ENCODE results near the gene BARHL2. TPM values are rescaled to one million over a fixed set of nuclear protein-coding genes. Genes with fewer than 3 reads are reported as not detected.

BARHL2 gene
- polyA plus RNA-seq, 2 of the 4 experiments (the other 2 are of a cell fraction), result not detected

DNA sequence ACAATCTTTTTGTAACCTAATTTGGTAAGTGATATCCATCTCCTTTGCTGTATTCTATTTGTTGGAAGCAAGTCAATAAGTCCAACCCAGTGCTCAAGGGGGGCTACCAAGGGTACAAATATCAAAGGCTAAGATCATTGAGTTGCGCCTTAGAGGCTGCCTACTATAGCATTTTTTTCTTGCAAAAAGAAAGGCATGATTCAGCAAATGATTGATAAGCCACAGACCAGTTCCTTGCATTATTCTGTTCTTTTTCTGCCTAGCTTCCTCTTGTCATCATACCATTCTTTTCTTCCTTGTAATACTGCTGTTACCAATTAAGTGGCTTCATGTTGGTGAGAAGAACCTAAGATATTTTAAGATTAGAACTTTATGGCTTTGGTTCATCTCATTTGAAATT lies 29.8 kb upstream of the BARHL2 start:
- POLR2A ChIA-PET, result no interaction called here
- TF ChIP-seq POLR2A (IDR thresholded peaks at IDR 0.05; ENCODE audit: low read length) (no peak), TP53 (CRISPR knock-in tag; IDR thresholded peaks at IDR 0.05) (no peak), HOXA7 (CRISPR knock-in tag; IDR thresholded peaks at IDR 0.05) (no peak), BHLHE40 (IDR thresholded peaks at IDR 0.05; ENCODE audit: low read depth, low read length) (no peak), ZFP36 (IDR thresholded peaks at IDR 0.05; ENCODE audit: borderline replicate concordance, partially characterized antibody) (no peak), RCOR1 (IDR thresholded peaks at IDR 0.05; ENCODE audit: low read depth, low read length) (no peak), CHD4 (IDR thresholded peaks at IDR 0.05; ENCODE audit: borderline replicate concordance) (no peak), FOXS1 (CRISPR knock-in tag; IDR thresholded peaks at IDR 0.05) (no peak), FOSB (CRISPR knock-in tag; IDR thresholded peaks at IDR 0.05) (no peak), RAD21 (conservative IDR thresholded peaks at IDR 0.05 in 1 of 2, IDR thresholded peaks at IDR 0.05 in 1 of 2) (no peak), FOSL2 (IDR thresholded peaks at IDR 0.05) (no peak), FOSL2 (CRISPR knock-in tag; IDR thresholded peaks at IDR 0.05) (no peak), MAZ (IDR thresholded peaks at IDR 0.05; ENCODE audit: borderline replicate concordance, low read depth, low read length) (no peak), EHF (CRISPR knock-in tag; IDR thresholded peaks at IDR 0.05) (no peak), HOXB5 (CRISPR knock-in tag; IDR thresholded peaks at IDR 0.05) (no peak), HDAC2 (IDR thresholded peaks at IDR 0.05) (no peak), ESRRA (IDR thresholded peaks at IDR 0.05; ENCODE audit: borderline replicate concordance, low read length) (no peak), MAFK (IDR thresholded peaks at IDR 0.05; ENCODE audit: partially characterized antibody) (no peak)
- TF ChIP-seq, protein P1, sequence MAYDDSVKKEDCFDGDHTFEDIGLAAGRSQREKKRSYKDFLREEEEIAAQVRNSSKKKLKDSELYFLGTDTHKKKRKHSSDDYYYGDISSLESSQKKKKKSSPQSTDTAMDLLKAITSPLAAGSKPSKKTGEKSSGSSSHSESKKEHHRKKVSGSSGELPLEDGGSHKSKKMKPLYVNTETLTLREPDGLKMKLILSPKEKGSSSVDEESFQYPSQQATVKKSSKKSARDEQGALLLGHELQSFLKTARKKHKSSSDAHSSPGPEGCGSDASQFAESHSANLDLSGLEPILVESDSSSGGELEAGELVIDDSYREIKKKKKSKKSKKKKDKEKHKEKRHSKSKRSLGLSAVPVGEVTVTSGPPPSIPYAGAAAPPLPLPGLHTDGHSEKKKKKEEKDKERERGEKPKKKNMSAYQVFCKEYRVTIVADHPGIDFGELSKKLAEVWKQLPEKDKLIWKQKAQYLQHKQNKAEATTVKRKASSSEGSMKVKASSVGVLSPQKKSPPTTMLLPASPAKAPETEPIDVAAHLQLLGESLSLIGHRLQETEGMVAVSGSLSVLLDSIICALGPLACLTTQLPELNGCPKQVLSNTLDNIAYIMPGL (CRISPR knock-in tag; IDR thresholded peaks at IDR 0.05; ENCODE audit: borderline replicate concordance), result no peak
- TF ChIP-seq, protein P2, sequence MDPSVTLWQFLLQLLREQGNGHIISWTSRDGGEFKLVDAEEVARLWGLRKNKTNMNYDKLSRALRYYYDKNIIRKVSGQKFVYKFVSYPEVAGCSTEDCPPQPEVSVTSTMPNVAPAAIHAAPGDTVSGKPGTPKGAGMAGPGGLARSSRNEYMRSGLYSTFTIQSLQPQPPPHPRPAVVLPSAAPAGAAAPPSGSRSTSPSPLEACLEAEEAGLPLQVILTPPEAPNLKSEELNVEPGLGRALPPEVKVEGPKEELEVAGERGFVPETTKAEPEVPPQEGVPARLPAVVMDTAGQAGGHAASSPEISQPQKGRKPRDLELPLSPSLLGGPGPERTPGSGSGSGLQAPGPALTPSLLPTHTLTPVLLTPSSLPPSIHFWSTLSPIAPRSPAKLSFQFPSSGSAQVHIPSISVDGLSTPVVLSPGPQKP (IDR thresholded peaks at IDR 0.05; ENCODE audit: low read depth, low read length), result no peak
- TF ChIP-seq, protein P3, sequence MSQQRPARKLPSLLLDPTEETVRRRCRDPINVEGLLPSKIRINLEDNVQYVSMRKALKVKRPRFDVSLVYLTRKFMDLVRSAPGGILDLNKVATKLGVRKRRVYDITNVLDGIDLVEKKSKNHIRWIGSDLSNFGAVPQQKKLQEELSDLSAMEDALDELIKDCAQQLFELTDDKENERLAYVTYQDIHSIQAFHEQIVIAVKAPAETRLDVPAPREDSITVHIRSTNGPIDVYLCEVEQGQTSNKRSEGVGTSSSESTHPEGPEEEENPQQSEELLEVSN (IDR thresholded peaks at IDR 0.05; ENCODE audit: borderline replicate concordance, low read depth), result no peak
- H3K4me2 ChIP-seq, result no peak overlapping the region
- 83% methylated on average over 1 of the region's 1 CpG for WGBS (ENCODE audit: missing lambda C conversion rate)
- no peak for DNase-seq (ENCODE audit: low read depth in 1 of 2, low spot score in 1 of 2)
- no peak for ATAC-seq
- CTCF ChIA-PET, result interaction anchor here (0.8 kb wide), 1 partner anchor 80 kb away, joined by 3 read pairs; no protein-coding TSS in a partner anchor
- no peaks in the 10 kb centered on the region for H3K9me3 ChIP-seq
- H3K27ac ChIP-seq, result no peak overlapping the region
- no peak for FAIRE-seq
- no peak overlapping the region for H3K4me3 ChIP-seq
- H3K4me1 ChIP-seq, result no peaks in the 10 kb centered on the region

DNA sequence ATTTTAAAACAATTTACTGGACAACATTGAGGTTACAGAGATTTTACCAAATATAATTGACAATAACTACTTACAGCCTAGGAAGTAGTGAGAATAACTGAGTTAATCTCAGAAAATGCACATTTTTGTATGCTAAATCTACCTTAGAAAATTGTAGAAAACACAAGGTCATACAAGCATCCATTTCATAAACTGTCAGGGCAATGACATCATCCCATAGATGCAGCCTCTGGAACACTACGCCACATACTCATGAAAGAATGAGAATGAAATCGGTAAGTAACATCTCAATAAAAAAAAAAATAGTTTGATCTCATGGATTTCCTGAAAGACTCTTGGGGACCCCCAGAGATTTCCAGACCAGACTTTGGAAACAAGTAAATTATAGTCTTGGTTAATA lies 28.9 kb upstream of the BARHL2 start:
- Histone ChIP-seq H3K4me2 (no peak overlapping the region), H3K4me3 (no peak overlapping the region), H3K4me1 (no peaks in the 10 kb centered on the region), H3K27ac (no peak overlapping the region), H3K9me3 (no peaks in the 10 kb centered on the region)
- CTCF ChIA-PET, result no interaction called here
- POLR2A ChIA-PET, result no interaction called here
- WGBS (ENCODE audit: missing lambda C conversion rate), result 47% methylated on average over 2 of the region's 2 CpGs
- FAIRE-seq, result no peak
- no peak for ATAC-seq
- DNase-seq (ENCODE audit: low read depth in 1 of 2, low spot score in 1 of 2), result no peak
- no peak for TF ChIP-seq NR3C1 (IDR thresholded peaks at IDR 0.05)
- no peak for TF ChIP-seq TFCP2L1 (CRISPR knock-in tag; IDR thresholded peaks at IDR 0.05)
- no peak for TF ChIP-seq RAD21 (conservative IDR thresholded peaks at IDR 0.05 in 1 of 2, IDR thresholded peaks at IDR 0.05 in 1 of 2)
- TF ChIP-seq RCOR1 (IDR thresholded peaks at IDR 0.05; ENCODE audit: low read depth, low read length), result no peak
- TF ChIP-seq NFE2L2 (conservative IDR thresholded peaks at IDR 0.05; ENCODE audit: low read length), result no peak
- TF ChIP-seq HEYL (CRISPR knock-in tag; IDR thresholded peaks at IDR 0.05), result no peak
- TF ChIP-seq ZC3H11A (IDR thresholded peaks at IDR 0.05), result no peak

Data from A549 (cell line).